Immature natural killer cell (primary cell): Measurements from ENCODE around the gene CD40. TPM values are rescaled to one million over a fixed set of nuclear protein-coding genes. Genes with fewer than 3 reads are reported as not detected.

Source experiments
- DNase-seq, 3 donors: peaks; one replicate each; pipeline ENCODE4 v3.0.0; 2022; ENCODE audit warnings: mixed read lengths in 1 of 3
- H3K27ac Mint-ChIP-seq, 6 donors: one replicate each; pipeline ENCODE4 v1.8.0; 2020; ENCODE audit warnings: mixed read lengths in 6 of 6, mild to moderate bottlenecking in 5 of 6, inconsistent platforms in 4 of 6, moderate library complexity in 3 of 6
- H3K27me3 Mint-ChIP-seq, 3 donors: one replicate each; pipeline ENCODE4 v1.8.0; 2020 to 2021; ENCODE audit warnings: low read depth in 3 of 3, mild to moderate bottlenecking in 3 of 3, mixed read lengths in 3 of 3, moderate library complexity in 3 of 3, inconsistent platforms in 1 of 3
- H3K36me3 Mint-ChIP-seq, 3 donors: one replicate each; pipeline ENCODE4 v1.8.0; 2020; ENCODE audit warnings: mixed read lengths in 3 of 3, inconsistent platforms in 2 of 3, mild to moderate bottlenecking in 2 of 3
- H3K4me1 Mint-ChIP-seq, 2 donors: one replicate each; pipeline ENCODE4 v1.8.0; 2020; ENCODE audit warnings: inconsistent platforms in 2 of 2, mild to moderate bottlenecking in 2 of 2, mixed read lengths in 2 of 2, moderate library complexity in 1 of 2
- H3K4me3 Mint-ChIP-seq, 5 donors: one replicate each; pipeline ENCODE4 v1.8.0; 2020; ENCODE audit warnings: mild to moderate bottlenecking in 5 of 5, mixed read lengths in 5 of 5, inconsistent platforms in 3 of 5, moderate library complexity in 3 of 5
- H3K9me3 Mint-ChIP-seq, 6 donors: one replicate each; pipeline ENCODE4 v1.8.0; 2020; ENCODE audit warnings: mild to moderate bottlenecking in 6 of 6, mixed read lengths in 6 of 6, inconsistent platforms in 4 of 6, moderate library complexity in 3 of 6
- polyA plus RNA-seq, 3 donors: library from polyadenylated mRNA; unstranded; fragments of 300-500 nt; fragmentation: Illumina TruSeq; gene quantifications; one replicate each; pipeline ENCODE4 v1.2.3, GENCODE V29; 2021

The CD40 gene
- polyA plus RNA-seq, 3 donors from 2014 or later, result 4.3 to 8.3 (median 7.0) TPM

DNA sequence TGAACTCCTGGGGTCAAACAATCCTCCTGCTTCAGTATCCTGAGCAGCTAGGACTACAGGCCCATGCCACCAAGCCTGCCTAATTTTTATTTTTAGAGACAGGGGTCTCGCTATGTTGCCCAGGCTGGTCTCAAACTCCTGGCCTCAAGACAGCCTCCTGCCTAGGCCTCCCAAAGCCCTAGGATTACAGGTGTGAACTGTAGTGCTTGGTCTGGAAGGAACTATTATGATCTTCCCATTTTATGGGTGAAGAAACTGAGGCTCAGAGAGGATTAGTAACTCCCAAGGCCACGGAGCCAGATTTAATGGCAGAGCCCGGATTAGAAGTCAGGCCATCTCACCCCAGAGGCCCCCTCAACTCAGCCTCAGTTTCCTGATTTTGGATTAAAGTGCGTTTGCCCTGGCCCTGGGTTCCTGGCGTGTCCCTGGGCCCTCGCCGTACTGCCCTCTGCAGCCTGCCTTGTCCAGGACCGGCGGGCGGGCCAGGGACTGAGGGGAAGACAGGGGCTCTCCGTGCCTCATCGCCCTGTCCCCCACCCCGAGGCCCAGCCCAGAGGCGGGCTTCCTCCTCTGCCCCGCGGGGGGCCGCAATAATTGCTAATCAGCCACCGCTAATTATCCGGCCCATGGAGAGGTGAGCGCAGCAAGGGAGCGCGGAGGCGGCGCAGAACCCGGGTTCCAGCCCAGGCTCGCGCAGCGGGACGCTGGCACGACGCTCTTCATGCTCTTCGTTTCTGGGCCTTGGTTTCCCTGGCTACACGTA, 34.9 kb downstream of the CD40 start:
- no peak for DNase-seq
- Mint-ChIP-seq H3K9me3 (no peaks in the 10 kb centered on the region), H3K36me3 (no peaks in the 10 kb centered on the region), H3K4me1 (no peaks in the 10 kb centered on the region), H3K27ac (no peak overlapping the region), H3K27me3 (peaks cover 2 to 8% (median 6%) of the 10 kb centered on the region in 3 donors), H3K4me3 (no peak overlapping the region)

- Mint-ChIP-seq H3K4me1 (no peaks in the 10 kb centered on the region), H3K4me3 (no peak overlapping the region), H3K36me3 (no peaks in the 10 kb centered on the region), H3K9me3 (no peaks in the 10 kb centered on the region), H3K27me3 (peaks cover 2 to 11% (median 10%) of the 10 kb centered on the region in 3 donors), H3K27ac (no peak overlapping the region)
- no peak for DNase-seq
These were observed 36.2 kb downstream of the CD40 start for GRCh38 chr20:46154305-46154704.

- H3K9me3 Mint-ChIP-seq, result no peaks in the 10 kb centered on the region
- H3K27me3 Mint-ChIP-seq, result peaks cover 2 to 11% (median 10%) of the 10 kb centered on the region in 3 donors
- no peaks in the 10 kb centered on the region for H3K36me3 Mint-ChIP-seq
- H3K4me3 Mint-ChIP-seq, result no peak overlapping the region
- no peak overlapping the region for H3K27ac Mint-ChIP-seq
- no peaks in the 10 kb centered on the region for H3K4me1 Mint-ChIP-seq
- no peak for DNase-seq
These were observed 36.7 kb downstream of the CD40 start for GRCh38 chr20:46154796-46155195.

DNA sequence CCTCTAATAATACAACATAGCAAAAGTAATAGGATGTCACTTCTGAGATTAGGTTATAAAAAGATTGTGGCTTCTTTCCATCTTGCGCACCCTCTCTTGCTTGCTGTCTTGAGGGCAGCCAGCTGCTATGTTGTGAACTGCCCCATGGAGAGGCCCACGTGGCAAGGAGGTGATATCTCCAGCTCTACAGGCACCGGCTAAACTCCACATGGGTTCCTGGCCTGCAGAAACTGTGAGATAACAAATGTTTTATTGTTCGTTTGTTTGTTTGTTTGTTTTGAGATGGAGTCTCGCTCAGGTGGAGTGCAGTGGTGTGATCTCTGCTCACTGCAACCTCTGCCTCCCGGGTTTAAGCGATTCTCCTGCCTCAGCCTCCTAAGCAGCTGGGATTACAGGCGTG, 38.0 kb downstream of the CD40 start:
- H3K27me3 Mint-ChIP-seq, result peaks cover 3 to 14% (median 10%) of the 10 kb centered on the region in 3 donors
- no peak overlapping the region for H3K27ac Mint-ChIP-seq
- H3K9me3 Mint-ChIP-seq, result no peaks in the 10 kb centered on the region
- DNase-seq, result no peak
- no peaks in the 10 kb centered on the region for H3K4me1 Mint-ChIP-seq
- no peak overlapping the region for H3K4me3 Mint-ChIP-seq
- H3K36me3 Mint-ChIP-seq, result no peaks in the 10 kb centered on the region

- no peaks in the 10 kb centered on the region for H3K4me1 Mint-ChIP-seq
- DNase-seq, result no peak
- no peak overlapping the region for H3K4me3 Mint-ChIP-seq
- peak overlapping the region in 1 of 6 donors; percentile 28 for H3K27ac Mint-ChIP-seq
- H3K36me3 Mint-ChIP-seq, result no peaks in the 10 kb centered on the region
- H3K27me3 Mint-ChIP-seq, result peaks cover 1 to 14% (median 10%) of the 10 kb centered on the region in 3 donors
- H3K9me3 Mint-ChIP-seq, result no peaks in the 10 kb centered on the region
These were observed 39.0 kb downstream of the CD40 start for GRCh38 chr20:46157076-46157592.

GRCh38 chr20:46157625-46158024, 39.5 kb downstream of the CD40 start:
- Mint-ChIP-seq H3K4me1 (no peaks in the 10 kb centered on the region), H3K4me3 (no peak overlapping the region), H3K27ac (peak overlapping the region in 1 of 6 donors; percentile 28), H3K36me3 (no peaks in the 10 kb centered on the region), H3K27me3 (peaks cover 1 to 15% (median 14%) of the 10 kb centered on the region in 3 donors), H3K9me3 (no peaks in the 10 kb centered on the region)
- DNase-seq, result no peak

DNA sequence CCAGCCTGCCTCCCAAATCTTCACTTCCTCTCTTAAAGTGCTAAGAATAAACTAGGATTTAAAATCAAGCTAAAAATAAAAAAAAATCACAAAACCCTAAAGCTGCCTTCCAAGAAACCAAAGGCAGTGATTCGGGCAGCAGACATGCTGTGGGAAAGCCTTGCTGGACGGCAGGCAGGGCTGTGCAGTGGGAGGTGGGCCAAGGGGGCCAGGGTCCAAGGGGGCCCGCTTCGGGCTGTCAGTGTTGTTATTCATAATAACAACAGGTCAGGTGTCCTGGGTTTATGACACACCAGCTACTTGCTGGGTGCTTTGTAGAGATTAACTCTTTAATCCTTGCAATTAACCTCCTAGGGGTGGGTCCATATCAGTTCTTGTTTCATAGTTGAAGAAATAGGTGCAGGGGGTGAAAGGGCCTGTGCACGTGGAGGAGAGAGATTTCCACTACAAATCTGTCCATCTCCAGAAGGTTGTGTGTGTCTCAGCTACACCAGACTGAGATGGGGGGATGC, 40.4 kb downstream of the CD40 start:
- peaks cover 1 to 18% (median 16%) of the 10 kb centered on the region in 3 donors for H3K27me3 Mint-ChIP-seq

GRCh38 chr20:46159101-46159897, 41.2 kb downstream of the CD40 start:
- Mint-ChIP-seq H3K36me3 (no peaks in the 10 kb centered on the region), H3K9me3 (no peaks in the 10 kb centered on the region), H3K4me1 (no peaks in the 10 kb centered on the region), H3K27me3 (peaks cover 6 to 22% (median 20%) of the 10 kb centered on the region in 3 donors), H3K27ac (no peak overlapping the region), H3K4me3 (no peak overlapping the region)
- DNase-seq, result no peak

More for the DNA sequence above, 40.4 kb downstream of the CD40 start:
- H3K4me3 Mint-ChIP-seq, result no peak overlapping the region
- DNase-seq, result no peak
- H3K4me1 Mint-ChIP-seq, result no peaks in the 10 kb centered on the region
- no peaks in the 10 kb centered on the region for H3K36me3 Mint-ChIP-seq
- H3K9me3 Mint-ChIP-seq, result no peaks in the 10 kb centered on the region
- H3K27ac Mint-ChIP-seq, result no peak overlapping the region

GRCh38 chr20:46160661-46161060, 42.5 kb downstream of the CD40 start:
- no peak for DNase-seq
- H3K27me3 Mint-ChIP-seq, result peaks cover 7 to 19% (median 14%) of the 10 kb centered on the region in 3 donors
- no peaks in the 10 kb centered on the region for H3K36me3 Mint-ChIP-seq
- H3K4me3 Mint-ChIP-seq, result no peak overlapping the region
- no peaks in the 10 kb centered on the region for H3K9me3 Mint-ChIP-seq
- H3K27ac Mint-ChIP-seq, result no peak overlapping the region
- no peaks in the 10 kb centered on the region for H3K4me1 Mint-ChIP-seq

GRCh38 chr20:46161921-46162320, 43.8 kb downstream of the CD40 start:
- DNase-seq, result no peak
- Mint-ChIP-seq H3K36me3 (no peaks in the 10 kb centered on the region), H3K4me3 (no peak overlapping the region), H3K27me3 (peaks cover 9 to 20% (median 14%) of the 10 kb centered on the region in 3 donors), H3K9me3 (no peaks in the 10 kb centered on the region), H3K27ac (no peak overlapping the region), H3K4me1 (no peaks in the 10 kb centered on the region)

DNA sequence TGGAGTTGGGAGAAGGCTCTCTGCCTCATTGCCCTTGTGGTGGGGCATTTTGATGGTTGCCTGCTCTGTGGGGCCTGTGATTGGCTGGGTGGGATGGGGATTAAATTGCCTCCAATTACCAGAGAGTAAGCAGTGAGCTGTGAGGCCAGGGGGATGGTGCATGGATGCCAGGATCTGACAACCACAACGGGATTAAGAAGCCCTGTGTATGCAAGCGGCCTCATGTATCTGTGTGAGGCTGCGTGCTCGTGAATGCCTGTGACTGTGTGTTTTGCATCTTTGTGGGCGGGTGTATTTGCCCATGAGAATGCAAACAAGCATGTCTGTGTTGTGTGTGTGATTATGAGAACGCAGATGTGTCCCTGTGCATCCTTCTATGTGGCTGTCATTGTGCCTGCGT, 46.1 kb downstream of the CD40 start:
- Mint-ChIP-seq H3K9me3 (no peaks in the 10 kb centered on the region), H3K27me3 (peaks cover 9 to 13% (median 12%) of the 10 kb centered on the region in 3 donors), H3K4me1 (no peaks in the 10 kb centered on the region), H3K27ac (no peak overlapping the region), H3K4me3 (no peak overlapping the region), H3K36me3 (no peaks in the 10 kb centered on the region)
- DNase-seq, result no peak

DNA sequence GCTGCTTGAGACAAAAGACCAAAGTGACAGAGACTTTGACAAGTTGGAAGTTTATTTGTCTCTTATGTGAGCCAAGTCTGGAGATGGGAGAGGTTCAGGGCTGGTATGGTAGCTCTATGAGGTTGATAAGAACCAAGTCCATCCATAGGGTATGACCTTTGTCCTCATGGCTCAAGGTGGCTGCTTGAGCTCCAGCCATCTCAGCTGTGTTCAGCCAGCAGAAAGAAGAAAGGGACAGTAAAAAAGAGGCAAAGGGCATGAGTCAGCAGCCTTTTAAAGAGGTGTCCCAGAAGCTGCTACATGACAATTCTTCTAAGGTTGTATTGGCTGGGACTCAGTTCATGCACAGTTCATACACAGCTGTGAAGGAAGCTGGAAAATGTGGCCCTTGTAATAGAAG, 49.0 kb downstream of the CD40 start:
- Mint-ChIP-seq H3K36me3 (no peaks in the 10 kb centered on the region), H3K4me3 (no peak overlapping the region), H3K27ac (no peak overlapping the region), H3K4me1 (no peaks in the 10 kb centered on the region), H3K9me3 (no peaks in the 10 kb centered on the region), H3K27me3 (peaks cover 13 to 15% (median 15%) of the 10 kb centered on the region in 3 donors)
- no peak for DNase-seq

DNA sequence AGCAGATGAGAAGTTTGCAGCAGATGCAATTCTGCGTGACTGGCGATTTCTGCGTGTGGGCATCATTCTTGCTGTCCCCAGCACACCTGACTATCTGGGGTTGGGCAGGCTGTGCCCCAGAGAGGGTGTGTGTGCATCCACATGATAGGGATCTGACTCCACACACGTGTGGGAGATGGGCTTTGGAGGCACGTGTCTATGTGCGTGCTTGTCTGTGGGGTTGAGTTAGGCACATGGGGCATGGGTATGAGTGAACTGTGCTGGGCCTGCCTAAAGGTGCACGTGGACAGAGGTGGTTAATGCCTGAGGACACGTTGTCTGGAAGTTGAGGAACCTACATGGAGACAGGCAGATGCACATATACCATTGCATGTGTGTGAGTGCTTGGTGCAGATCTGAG, 50.3 kb downstream of the CD40 start:
- no peak overlapping the region for H3K27ac Mint-ChIP-seq
- H3K4me3 Mint-ChIP-seq, result no peak overlapping the region
- H3K27me3 Mint-ChIP-seq, result peaks cover 10 to 17% (median 17%) of the 10 kb centered on the region in 3 donors
- no peaks in the 10 kb centered on the region for H3K4me1 Mint-ChIP-seq
- no peaks in the 10 kb centered on the region for H3K9me3 Mint-ChIP-seq
- no peak for DNase-seq
- H3K36me3 Mint-ChIP-seq, result no peaks in the 10 kb centered on the region
